SIG-M5 treated with dmso at 0.1 percent for 504 hours (cell line): ENCODE results near the gene PDLIM7.

Experiments used
- DNase-seq: peaks from one replicate; lab custom pipeline; 2025; ENCODE audit not compliant: unreplicated experiment; lab: John Stamatoyannopoulos, UW

Gene PDLIM7

DNA sequence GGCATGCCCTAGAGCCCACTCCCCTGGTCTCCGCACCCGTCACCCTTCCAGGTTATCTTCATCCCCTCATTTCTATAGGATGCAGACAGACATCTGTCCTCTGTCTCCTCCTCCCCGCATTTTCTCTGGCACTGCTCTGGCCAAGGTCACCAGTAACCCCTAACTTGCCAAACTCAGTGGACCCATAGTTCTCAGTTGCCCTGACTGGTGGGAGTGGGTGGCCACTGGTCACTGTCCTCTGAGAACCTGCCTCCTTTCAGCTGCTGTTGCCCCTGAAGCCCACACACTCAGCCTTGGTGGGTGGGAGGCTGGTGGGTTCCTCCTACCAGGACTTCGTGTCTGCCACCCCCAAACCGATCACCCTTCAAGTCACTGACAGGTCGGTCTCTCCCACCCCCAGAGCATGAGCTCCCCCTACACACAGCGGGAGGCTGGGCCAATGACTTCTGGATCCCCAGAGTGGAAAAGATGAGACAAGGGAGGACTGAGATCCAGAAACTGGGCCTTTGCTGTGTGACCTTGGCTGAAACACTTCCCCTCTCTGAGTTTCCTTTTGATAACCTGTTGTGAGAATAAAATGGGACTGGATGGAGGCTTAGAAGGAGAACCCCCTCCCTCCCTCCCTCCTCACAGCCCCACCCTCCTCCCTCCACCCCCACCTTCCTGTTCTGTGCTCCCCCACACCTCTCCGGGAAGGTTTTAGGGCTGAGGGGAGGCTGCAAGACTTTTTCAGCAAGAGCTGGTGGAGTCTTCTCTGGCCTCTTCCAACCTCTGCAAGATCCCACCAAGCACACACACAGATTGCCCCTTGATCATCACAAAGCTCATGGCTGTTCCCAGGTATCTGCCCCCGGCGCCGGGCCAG lies 21.6 kb downstream of the PDLIM7 start:
- DNase-seq = no peak

- DNase-seq = peak; percentile 36
These were observed 22.4 kb downstream of the PDLIM7 start for GRCh38 chr5:177474846-177475562.

DNA sequence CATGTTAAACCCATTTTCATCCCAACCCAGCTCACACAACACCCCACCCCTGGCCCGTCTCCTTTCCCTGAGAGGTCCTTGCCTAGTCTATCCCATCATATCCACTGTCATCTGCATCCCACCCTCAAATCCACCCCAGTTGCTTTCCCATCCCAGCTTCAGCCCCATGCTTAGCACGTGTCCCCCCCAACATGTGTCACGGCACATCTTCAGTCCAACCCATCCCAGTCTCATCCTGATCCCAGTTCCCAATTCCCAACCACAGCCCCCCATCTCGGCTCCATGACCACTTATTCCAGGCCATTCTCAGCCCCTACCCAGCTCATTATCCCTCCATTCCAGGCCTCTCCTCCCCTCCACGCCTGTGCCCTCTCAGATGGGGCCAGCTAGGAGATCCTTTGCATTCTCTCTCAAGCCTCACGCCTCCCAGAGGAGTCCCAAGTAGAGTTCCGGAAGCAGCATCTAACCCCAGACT lies 23.4 kb downstream of the PDLIM7 start:
- no peak for DNase-seq

- DNase-seq = no peak
These were observed 23.9 kb downstream of the PDLIM7 start, which contains the start of gene DBN1 for GRCh38 chr5:177473443-177474001. TSS of gene DBN1 (minus strand) at chr5:177473634. CDS start at chr5:177473521, 113 bp downstream.

DNA sequence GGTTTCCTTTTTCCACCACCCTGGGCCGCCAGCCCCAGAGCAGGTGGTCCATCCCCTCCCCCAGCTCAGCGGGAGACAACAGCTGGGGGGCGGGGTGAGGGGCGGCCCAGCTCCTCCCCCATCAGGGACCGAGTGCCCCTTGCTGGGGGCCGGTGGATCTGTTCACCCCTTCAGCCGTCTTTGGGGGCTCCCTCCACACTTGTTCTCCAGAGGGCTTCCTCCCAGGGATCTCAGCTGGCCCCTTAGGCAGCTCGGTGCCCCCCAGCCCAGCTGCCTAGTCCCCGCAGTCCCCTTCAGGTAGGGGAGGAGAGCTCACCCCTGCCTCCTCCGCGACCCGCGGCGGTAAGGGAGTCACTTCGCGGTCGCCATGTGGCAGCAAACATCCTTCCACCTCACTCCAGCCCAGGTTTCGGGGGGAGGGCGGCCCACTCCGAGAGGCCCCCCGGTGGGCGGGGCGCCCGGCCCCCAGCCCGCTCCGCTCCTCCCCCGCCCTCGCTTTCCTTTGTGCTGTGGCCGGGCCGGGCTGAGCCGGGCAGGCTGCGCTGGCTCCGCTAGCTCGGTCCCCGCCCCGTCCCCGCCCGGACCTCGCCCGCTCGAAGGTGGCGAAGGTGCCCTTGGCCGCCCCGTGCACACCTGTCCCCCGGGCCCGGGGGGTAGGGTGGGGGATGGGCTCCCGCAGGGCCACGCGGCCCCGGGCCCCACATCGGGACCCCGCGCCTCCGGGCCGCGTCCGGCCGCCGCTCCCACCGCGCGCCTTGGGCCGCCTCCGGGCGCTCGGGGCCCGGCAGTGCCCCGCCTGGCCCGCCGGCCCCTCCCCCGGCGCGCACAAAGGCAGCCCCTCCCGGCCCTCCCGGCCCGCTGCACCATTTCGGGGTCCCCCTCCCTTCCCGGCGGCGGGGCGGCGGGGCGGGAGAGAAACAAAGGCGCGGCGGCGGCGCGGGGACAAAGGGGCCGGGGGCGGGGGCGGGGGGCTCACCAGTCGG lies 24.7 kb downstream of the PDLIM7 start:
- no peak for DNase-seq

DNA sequence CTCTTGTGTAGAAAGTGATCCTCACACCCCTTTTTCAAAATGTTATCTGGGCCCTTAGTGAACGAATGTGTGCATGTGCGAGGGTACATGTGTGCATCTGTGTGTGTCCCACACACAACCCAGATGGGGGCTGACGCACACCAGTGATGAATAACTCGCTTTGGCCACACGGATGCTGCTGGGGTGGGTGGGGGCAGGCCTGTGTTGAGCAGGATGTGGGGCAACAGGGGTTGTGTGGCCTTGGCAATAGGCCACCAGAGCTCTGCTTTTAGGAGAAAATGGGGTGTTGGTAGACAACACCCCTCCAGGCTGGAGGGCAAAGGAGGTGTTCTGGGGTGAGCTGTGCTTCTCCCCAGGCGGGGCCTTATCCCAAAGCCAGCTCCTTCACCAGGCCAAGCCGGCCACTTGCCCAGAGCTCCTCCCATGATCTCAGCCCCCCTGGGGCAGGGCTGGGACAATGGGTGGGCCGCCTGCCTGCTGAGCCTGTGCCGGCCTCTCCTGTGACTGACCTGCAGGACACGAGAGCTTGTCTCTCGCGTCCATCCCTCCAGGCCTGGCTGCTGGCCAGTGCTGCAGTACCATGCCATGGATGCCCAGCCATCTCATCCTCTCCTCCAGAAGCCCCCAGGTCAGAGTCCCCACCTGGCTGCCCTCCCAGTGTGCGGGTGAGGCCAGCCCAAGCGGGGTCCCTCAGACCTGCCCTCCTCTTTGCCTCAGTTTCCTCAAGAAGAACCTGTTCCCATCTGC lies 25.6 kb downstream of the PDLIM7 start:
- DNase-seq = no peak

DNA sequence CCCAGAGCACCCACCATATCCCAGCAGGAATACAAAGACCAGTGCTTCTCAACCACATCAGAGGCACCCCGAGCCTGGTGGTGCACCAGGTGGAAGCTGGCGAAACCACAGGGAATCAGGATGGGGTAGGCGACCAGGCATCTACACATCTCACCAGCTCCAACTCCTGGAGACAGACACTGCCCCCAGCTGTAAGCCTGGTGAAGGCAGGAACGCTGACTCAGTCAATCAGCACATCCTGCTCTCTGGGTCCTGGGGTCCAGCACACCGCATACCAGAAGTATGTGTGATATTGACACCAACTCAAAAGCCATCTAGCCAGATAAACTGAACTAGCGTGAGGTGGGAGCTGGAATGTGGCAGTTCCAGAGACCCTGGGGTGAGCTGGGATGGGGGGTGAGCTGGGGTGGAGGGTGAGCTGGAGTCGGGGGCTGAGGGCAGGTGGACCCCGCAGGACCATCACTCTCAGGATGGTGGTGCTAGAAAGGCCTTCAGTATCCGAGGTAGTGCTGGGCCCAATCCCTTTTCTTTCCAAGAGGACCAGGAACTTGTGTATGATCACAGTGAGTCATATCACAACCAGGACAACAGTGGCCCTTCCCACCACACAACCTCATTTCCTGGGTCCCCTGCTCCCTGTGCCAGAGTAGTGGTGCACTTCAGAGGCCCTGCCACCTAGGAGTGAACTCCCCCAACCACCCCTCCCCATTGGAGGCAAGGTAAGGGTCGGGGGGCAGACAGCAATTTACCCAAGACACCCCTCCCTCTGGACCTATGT lies 26.5 kb downstream of the PDLIM7 start:
- DNase-seq = no peak

DNA sequence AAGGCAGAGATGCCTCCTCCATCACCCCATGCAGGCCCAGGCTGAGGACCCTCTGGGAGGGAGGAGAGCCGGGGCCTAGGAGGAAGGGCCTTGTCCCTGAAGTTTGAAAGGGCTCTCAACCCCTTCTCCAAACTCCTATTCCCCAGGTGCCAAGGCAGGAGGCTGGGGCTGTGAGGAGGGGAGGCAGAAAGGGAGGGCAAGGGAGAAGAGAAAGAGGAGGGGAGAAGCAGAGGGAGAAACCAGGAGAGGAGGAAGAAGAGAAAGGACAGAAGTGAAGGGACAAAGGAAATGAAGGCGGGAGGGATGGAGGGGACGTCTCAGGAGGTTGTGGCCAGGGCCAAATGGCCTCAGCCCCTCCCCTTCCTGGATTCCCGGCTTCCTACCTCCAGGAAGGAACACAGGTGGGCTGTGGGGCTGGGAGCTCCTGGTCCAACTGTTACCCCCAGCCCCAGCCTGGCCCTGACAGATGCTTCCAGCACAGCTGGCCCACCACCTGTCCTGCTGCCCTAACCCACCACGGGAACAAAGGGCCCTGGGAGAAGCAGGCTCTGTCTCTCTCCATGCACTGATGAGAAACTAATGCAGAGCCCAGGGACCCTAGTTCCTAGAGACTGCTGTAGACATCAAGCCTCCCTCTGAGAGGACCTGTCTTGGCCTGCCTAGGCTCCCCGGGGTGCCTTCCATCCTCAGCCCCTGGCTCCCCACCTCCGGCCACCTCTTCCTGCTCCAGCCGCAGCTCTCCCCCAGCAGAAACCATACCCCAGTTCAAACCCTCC lies 27.5 kb downstream of the PDLIM7 start:
- DNase-seq = no peak

DNA sequence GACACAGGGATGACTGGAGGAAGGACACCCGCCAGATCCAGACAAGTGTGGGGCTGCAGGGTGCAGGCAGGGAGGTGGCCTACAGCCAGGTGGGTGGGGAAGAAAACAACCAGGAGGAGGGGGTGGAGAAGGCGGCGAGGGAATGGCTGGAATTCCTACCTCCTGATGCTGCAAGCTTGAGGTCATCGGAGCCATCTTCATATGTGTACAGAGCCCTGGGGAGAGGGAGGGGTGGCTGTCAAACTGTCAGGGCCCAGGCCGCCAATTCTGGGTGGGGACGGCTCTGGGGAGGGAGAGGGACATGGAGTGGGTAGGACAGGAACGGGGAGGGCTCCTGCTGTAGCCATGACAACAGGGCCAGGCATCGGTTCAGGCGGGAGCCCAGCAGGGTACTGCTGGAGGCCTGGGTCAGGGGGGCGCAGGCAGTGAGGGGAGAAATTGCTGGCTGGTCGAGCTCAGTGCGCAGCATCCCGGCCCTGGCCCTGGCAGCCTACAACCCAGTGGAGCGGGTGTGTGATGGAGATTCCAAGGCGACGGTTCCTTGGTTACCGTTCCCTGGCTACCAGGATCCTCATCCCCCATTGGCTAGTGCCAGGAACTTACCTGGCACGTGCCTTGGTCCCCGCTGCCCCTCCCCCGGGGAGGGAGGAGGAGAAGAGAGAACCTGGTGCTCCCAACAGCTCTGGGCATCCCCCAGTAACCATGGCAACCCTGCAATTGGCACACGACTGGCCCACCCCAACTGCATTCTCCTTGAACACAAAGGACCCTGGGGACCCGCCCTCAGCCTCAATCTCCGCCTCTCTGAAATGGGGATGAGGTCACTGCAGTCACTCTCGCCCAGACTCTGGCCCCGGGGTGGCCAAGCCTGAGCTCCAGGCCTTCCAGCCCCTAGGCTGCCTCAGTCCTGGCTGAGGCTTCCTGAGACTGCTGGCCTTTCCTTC lies 28.4 kb downstream of the PDLIM7 start:
- DNase-seq = no peak

DNA sequence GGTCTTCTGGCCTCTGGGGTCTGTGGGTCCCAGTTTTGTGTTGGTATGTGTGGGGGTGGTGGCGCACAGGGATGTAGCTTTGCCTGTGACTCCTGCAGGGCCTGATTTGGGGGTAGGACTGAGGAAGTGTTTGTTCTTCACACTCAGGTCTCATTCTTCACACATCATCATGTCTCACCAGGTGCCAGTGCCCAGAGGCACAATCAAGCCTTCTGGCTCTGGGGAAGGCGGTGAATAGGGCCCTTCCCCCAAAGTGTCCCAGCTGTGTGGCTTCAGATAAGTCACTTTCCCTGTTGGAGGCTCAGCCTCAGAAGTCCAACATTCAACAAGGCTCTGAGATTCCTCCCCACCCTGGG lies 29.1 kb downstream of the PDLIM7 start:
- DNase-seq = no peak

DNA sequence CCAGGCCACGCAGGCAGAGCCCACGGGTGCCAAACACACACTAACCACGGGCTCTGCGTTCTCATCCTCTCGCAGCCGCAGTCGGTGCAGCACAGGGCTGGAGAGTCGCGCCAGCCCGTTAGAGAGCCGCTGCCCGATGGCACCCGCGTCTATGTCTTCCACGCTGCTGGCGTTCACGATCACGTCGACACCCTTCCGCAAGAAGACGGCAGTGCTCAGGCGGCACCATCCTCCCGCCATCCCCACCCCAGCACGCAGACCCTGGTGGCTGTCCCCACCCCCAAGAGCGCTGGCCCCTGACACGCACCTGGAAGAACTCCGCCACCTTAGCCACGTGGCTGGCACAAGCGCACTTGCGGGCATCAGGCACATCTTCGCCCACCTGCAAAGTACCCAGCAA lies 30.0 kb downstream of the PDLIM7 start:
- DNase-seq = no peak

DNA sequence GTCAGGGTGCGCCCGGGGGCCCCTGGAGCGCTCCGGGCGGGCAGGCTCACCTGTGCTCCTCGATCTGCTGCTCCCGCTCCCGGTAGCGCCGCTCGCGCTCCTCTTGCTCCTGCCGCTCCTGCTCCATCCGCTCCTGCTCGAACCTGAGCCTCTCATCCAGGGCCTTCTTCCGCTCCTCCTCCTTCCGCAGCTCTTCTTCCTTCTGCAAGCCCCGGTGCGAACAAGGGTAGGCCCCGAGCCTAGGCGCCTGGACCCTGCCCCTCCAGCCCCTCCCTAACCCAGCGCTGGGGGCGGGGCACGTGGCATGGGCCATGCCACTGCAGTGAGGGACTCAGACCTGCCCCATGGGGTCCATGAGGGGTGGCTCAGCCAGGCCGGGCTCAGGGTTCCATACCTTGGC lies 30.5 kb downstream of the PDLIM7 start:
- DNase-seq = no peak

- DNase-seq = no peak
These were observed 32.4 kb downstream of the PDLIM7 start for GRCh38 chr5:177465044-177465443.

DNA sequence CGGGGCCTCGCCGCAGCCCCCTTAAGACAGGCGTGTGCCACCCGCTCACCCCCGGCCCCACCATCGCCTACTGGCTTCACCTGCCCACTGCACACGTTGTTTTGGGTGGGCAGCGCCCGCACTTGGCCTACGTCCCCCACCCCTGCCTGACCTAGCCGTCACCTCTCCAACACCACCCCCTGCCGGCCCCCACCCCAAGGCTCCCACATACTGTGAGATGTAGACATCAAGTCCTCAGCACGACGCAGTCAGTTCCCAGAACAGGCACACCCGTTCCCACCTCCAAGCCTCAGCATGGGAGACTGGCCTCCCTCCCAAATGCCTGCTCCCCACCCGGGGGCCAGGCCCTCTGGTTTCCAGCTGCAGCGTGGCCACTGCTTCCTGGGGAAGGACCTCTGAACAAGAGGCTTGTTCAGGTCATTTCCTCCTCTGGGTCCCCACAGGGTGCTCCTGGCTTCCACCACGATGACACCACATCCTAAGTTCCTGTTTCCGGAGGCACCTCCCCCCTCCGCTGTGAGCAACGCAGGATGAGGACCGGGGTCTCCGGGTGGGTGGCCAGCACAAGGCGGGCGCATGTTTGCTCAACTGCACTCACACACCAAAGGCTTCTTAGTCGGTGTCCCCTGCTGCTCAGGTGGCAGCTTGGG lies 35.3 kb downstream of the PDLIM7 start:
- peak; percentile 80 for DNase-seq

DNA sequence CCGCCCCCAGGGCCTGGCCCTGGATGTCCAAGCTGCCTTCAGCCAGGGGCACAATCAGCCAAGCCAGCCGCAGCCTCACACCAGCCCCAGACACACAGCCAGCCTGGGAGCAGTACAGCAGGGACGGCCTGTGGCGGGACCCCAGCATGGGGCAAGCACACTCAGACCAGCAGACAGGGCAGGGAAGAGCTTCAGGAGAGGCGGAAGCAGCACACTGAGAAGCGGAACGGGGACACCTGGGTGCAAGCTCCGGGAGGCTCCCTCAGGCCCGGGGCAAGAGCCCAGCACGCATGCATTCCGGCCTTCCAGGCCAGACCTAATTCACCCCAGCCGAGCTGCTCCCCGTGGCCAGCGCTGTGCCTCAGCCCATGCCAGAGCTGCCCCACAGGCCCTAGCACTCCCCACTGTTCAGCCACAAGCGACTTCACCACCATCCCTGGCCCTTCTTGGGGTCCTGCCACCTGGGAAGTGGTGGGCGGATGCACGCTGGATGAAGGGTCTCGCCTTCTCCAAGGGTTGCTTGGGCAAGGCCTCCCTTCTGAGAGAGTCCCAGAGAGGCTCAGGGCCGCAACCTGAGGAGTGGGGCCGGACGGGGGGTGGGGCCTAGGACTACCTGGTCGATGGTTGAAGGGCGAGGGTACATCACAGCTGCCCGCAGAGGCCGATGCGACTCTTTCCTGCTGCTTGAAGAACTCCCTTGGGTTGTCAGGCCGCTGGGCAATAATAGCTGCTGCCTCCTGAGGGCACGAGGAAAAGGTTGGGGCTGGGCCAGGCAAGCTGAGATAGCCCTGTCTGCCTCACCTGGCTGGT lies 37.4 kb downstream of the PDLIM7 start:
- no peak for DNase-seq

- DNase-seq = no peak
These were observed 38.0 kb downstream of the PDLIM7 start for GRCh38 chr5:177459357-177459756.
